ENCODE data around the gene ZC3H8. TPM values are rescaled to one million over a fixed set of nuclear protein-coding genes. Genes with fewer than 3 reads are reported as not detected.

ZC3H8 gene
- 1.8 and 3.4 TPM in 2 replicates for total RNA-seq

DNA sequence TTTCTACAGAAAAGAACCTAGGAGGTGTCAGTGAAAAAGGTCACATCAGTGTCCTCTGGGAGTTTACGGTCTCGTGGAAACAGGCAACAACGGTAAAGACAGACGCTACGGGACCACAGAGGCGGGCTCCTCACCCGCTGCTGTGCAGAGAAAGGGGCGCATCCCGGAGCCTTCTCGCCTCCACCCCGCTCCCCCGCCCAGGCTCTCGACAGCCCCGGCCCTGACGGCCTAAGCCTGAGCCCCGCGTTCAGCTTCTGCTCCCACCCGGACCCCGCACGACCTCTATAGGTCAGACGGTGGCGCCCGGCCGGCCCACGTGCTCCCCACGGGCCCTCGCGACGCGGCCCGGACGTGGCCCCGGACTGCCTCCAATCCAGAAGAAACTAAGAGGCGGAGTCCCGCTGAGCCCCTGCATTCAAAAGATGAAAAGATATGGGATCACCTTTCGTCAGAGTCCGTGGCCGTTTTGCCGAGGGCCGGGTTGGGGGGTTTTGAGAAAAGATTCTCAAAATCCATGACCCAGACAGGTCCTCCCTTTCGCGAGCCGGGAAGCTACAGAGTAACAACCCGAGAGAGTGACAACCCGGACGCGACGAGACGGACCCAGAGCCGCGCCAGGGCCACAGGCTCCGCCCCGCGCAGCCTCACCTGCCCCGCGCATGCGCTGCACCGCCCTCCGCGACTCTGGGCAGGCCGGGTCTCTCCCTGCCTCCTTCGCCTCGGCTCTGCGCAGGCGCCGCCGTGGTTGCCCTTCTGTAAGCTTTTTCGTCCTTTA, at the start of gene ZC3H8:
Gene ZC3H8, minus strand, starts transcription at position 577 of the 775 bp plus-strand sequence. Its CDS starts 61 bp downstream, at position 516.

DNA sequence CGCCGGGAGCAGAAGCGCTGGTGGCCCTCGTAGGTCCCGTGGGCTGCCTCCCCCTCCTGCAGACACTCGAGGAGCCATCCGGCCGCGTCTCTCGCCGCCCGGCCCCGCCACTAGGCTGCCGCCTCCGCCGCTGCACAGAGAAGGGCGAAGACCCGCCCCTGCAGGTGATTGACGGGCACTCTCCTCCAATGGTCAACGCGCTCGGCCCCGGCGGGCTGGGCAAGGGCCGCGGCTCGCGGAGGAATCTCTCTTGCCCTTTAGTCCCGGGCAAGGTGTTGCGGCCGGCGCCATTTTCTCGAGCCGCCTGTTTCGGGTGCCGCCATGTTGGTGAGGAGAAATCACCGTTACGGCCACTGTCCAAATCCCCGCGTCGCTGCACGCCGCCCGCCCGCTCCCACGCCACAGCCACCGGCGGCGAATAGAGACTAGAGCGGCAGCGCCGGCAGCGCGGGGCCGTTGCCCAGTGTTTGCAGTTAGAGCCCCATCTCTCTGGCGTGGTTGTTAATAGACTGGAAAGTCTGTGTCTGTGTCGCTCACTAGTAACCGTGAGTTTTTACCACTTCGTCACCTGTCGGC, 20.6 kb upstream of the ZC3H8 start, which contains the start of gene ZC3H6:
Gene ZC3H6, plus strand, starts transcription at position 287 of the 576 bp plus-strand sequence. CDS start 398 bp downstream, outside the sequence.

Other genes starting within 250 kb of the ZC3H8 start
- gene TMEM87B, start 199.8 kb downstream of the ZC3H8 start, total RNA-seq, result 27.4 and 40.8 TPM in 2 replicates
- 0.57 and 0.74 TPM in 2 replicates for gene FBLN7, start 116.7 kb downstream of the ZC3H8 start, total RNA-seq
- 3.1 and 3.4 TPM in 2 replicates for gene ZC3H6, start 20.6 kb upstream of the ZC3H8 start, total RNA-seq
- gene RGPD8, start 178.6 kb upstream of the ZC3H8 start, total RNA-seq, result 9.2 and 11.1 TPM in 2 replicates
- gene TTL, start 227.1 kb upstream of the ZC3H8 start, total RNA-seq, result 14.4 and 25.2 TPM in 2 replicates

Data from smooth muscle cell of bladder (primary cell).